GM18505 (cell line): ENCODE measurements around the gene GFI1B.
"Not testable (repeated sequence)": the region's sequence is repeated elsewhere in the genome, so short reads cannot be mapped to it uniquely, and the experiment has no call there.

Experiments
- ATAC-seq: cut with Tn5 transposase; IDR thresholded peaks from one replicate; pipeline ENCODE4 v1.9.1; 2021; ENCODE audit not compliant: unreplicated experiment
- POLR2A ChIP-seq: IDR thresholded peaks from 4 replicates; pipeline ENCODE4 v1.6.1; 2011; ENCODE audit warnings: borderline replicate concordance; ENCODE audit not compliant: insufficient read depth, insufficient read length; ENCODE audit errors: extremely low read depth

Gene GFI1B

GRCh38 chr9:132978112-132978450, 413 bp upstream of the GFI1B start:
- ATAC-seq = no peak
- TF ChIP-seq POLR2A = no peak

GRCh38 chr9:132980157-132980556, 1.7 kb downstream of the GFI1B start:
- TF ChIP-seq POLR2A = no peak
- no peak for ATAC-seq

- no peak for ATAC-seq
- TF ChIP-seq POLR2A = no peak
These were observed 4.0 kb downstream of the GFI1B start for GRCh38 chr9:132982458-132982857.

GRCh38 chr9:132983491-132984201, 5.2 kb downstream of the GFI1B start:
- no peak for ATAC-seq
- TF ChIP-seq POLR2A = no peak

GRCh38 chr9:132984202-132985070, 5.9 kb downstream of the GFI1B start:
- no peak for TF ChIP-seq POLR2A

GRCh38 chr9:132985071-132985350, 6.5 kb downstream of the GFI1B start:
- no peak for ATAC-seq
- no peak for TF ChIP-seq POLR2A

More at GRCh38 chr9:132984202-132985070, 5.9 kb downstream of the GFI1B start:
- no peak for ATAC-seq

GRCh38 chr9:132985489-132985888, 7.0 kb downstream of the GFI1B start:
- ATAC-seq = no peak
- no peak for TF ChIP-seq POLR2A

- ATAC-seq = no peak
- TF ChIP-seq POLR2A = no peak
These were observed 7.6 kb downstream of the GFI1B start for GRCh38 chr9:132986114-132986513.

GRCh38 chr9:132986640-132987620, 8.4 kb downstream of the GFI1B start:
- ATAC-seq = no peak

GRCh38 chr9:132988244-132989013, 9.9 kb downstream of the GFI1B start:
- no peak for ATAC-seq
- TF ChIP-seq POLR2A = no peak

More at GRCh38 chr9:132986640-132987620, 8.4 kb downstream of the GFI1B start:
- no peak for TF ChIP-seq POLR2A

GRCh38 chr9:132989014-132989310, 10.5 kb downstream of the GFI1B start:
- no peak for ATAC-seq
- no peak for TF ChIP-seq POLR2A

GRCh38 chr9:132989414-132989996, 11.0 kb downstream of the GFI1B start:
- TF ChIP-seq POLR2A = no peak
- ATAC-seq = no peak

GRCh38 chr9:132989998-132990557, 11.6 kb downstream of the GFI1B start:
- ATAC-seq = not testable (repeated sequence)
